ENCODE data around the gene EPB42.
"Not testable (repeated sequence)": the region's sequence is repeated elsewhere in the genome, so short reads cannot be mapped to it uniquely, and the experiment has no call there.

EPB42 gene

GRCh38 chr15:43239732-43240491 is 19.1 kb upstream of the EPB42 start:
- peak; percentile 48 for DNase-seq

- DNase-seq = no peak
These were observed 17.9 kb upstream of the EPB42 start for GRCh38 chr15:43238671-43239131.

GRCh38 chr15:43237842-43238470 is 17.1 kb upstream of the EPB42 start:
- no peak for DNase-seq

GRCh38 chr15:43235536-43235935 is 14.7 kb upstream of the EPB42 start:
- no peak for DNase-seq

GRCh38 chr15:43232289-43232874 is 11.6 kb upstream of the EPB42 start:
- no peak for DNase-seq

GRCh38 chr15:43230640-43231115 is 9.9 kb upstream of the EPB42 start:
- DNase-seq = no peak

- DNase-seq = no peak
These were observed 9.2 kb upstream of the EPB42 start for GRCh38 chr15:43229977-43230376.

- DNase-seq = no peak
These were observed 5.9 kb upstream of the EPB42 start for GRCh38 chr15:43226436-43227305.

- not testable (repeated sequence) for DNase-seq
These were observed 5.1 kb upstream of the EPB42 start for GRCh38 chr15:43225950-43226255.

- DNase-seq = peak; percentile 81
These were observed 4.6 kb upstream of the EPB42 start for GRCh38 chr15:43225201-43225949.

GRCh38 chr15:43221422-43221821 is 604 bp upstream of the EPB42 start:
- no peak for DNase-seq

- no peak for DNase-seq
These were observed 589 bp downstream of the EPB42 start for GRCh38 chr15:43219929-43220928.

- no peak for DNase-seq
These were observed 1.7 kb downstream of the EPB42 start for GRCh38 chr15:43218908-43219706.

- no peak for DNase-seq
These were observed 4.9 kb downstream of the EPB42 start for GRCh38 chr15:43215961-43216360.

- DNase-seq = no peak
These were observed 6.1 kb downstream of the EPB42 start for GRCh38 chr15:43214592-43215295.

- no peak for DNase-seq
These were observed 6.6 kb downstream of the EPB42 start for GRCh38 chr15:43214169-43214568.

- no peak for DNase-seq
These were observed 7.4 kb downstream of the EPB42 start for GRCh38 chr15:43213466-43213865.

GRCh38 chr15:43212951-43213350 is 7.9 kb downstream of the EPB42 start:
- DNase-seq = no peak

GRCh38 chr15:43212299-43212698 is 8.5 kb downstream of the EPB42 start:
- no peak for DNase-seq

All from activated CD4-positive, alpha-beta T cell treated with anti-CD3 and anti-CD28 coated beads, Interleukin-2, Interleukin-6, amounts not matched to agents 100 ng/mL and 50 ng/mL, durations not matched to agents 16 hours and 8 hours (primary cell).